Neutrophil (primary cell): Measurements from ENCODE around the gene ARMC7.

Experiments used
- H3K27ac ChIP-seq: fragments of 200-600 bp; sonication (generic); 2 replicates; pipeline ENCODE4 v1.5.1; 2016; ENCODE audit warnings: mild to moderate bottlenecking, moderate library complexity
- H3K27me3 ChIP-seq: fragments of 200-600 bp; sonication (generic); 2 replicates; pipeline ENCODE4 v1.6.0; 2016; ENCODE audit warnings: mild to moderate bottlenecking
- H3K36me3 ChIP-seq: fragments of 200-600 bp; sonication (generic); 2 replicates; pipeline ENCODE4 v1.5.1; 2017
- H3K4me1 ChIP-seq, 2 experiments: fragments of 200-600 bp in 1 of 2; sonication (generic) in 1 of 2; 1 replicate in 1 of 2; 2 replicates in 1 of 2; pipeline versions ENCODE4 v1.5.1 to v1.6.1; 2013 to 2016; ENCODE audit warnings: low read depth in 1 of 2, low read length in 1 of 2, mild to moderate bottlenecking in 1 of 2, moderate library complexity in 1 of 2; ENCODE audit not compliant: control insufficient read depth in 1 of 2, insufficient read depth in 1 of 2
- H3K4me3 ChIP-seq, 2 experiments: fragments of 200-600 bp in 1 of 2; sonication (generic) in 1 of 2; 1 replicate in 1 of 2; 2 replicates in 1 of 2; pipeline ENCODE4 v1.5.1; 2013 to 2016; ENCODE audit warnings: low read depth in 1 of 2, low read length in 1 of 2, mild to moderate bottlenecking in 1 of 2, moderate library complexity in 1 of 2
- H3K9me3 ChIP-seq: fragments of 200-600 bp; sonication (generic); 2 replicates; pipeline ENCODE4 v1.5.1; 2016
- TF ChIP-seq, protein P1 (sequence below): fragments of 200-600 bp; sonication (generic); IDR thresholded peaks from 2 replicates; pipeline ENCODE4 v1.5.1; 2016; ENCODE audit warnings: antibody characterized with exemption

ARMC7 gene

DNA sequence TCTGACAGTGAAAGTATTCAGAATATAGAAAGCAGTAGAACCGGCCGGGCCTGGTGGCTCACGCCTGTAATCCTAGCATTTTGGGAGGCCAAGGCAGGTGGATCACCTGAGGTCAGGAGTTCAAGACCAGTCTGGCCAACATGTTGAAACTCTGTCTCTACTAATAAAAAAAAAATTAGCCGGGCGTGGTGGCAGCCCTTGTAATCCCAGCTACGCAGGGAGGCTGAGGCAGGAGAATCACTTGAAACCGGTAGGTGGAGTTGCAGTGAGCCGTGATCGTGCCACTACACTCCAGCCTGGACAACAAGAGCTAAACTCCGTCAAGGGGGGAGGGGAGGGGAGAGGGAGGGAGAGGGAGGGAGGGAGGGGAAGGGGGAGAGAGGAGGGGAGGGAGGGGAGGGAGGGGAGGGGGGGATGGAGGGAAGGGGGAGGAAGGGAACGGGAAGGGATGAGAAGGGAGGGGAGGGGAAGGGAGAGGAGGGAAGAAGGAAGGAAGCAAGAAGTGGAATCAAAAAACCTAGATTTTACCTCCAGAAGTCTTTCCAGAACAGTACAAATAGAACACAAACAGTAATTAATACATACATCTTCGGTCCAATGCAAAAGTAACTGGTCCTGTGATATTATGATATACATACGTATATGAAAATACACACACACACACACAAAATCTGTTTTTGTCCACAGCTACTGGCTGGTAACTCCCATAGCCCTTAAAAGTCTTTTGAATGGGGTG lies 32.6 kb downstream of the ARMC7 start:
- Histone ChIP-seq H3K27ac (peak overlapping the region; percentile 76), H3K4me3 (no peak overlapping the region), H3K4me1 (peaks cover 9 to 14% of the 10 kb centered on the region in 2 experiments), H3K9me3 (no peaks in the 10 kb centered on the region), H3K27me3 (no peaks in the 10 kb centered on the region), H3K36me3 (peaks cover 76% of the 10 kb centered on the region)
- TF ChIP-seq, protein P1, sequence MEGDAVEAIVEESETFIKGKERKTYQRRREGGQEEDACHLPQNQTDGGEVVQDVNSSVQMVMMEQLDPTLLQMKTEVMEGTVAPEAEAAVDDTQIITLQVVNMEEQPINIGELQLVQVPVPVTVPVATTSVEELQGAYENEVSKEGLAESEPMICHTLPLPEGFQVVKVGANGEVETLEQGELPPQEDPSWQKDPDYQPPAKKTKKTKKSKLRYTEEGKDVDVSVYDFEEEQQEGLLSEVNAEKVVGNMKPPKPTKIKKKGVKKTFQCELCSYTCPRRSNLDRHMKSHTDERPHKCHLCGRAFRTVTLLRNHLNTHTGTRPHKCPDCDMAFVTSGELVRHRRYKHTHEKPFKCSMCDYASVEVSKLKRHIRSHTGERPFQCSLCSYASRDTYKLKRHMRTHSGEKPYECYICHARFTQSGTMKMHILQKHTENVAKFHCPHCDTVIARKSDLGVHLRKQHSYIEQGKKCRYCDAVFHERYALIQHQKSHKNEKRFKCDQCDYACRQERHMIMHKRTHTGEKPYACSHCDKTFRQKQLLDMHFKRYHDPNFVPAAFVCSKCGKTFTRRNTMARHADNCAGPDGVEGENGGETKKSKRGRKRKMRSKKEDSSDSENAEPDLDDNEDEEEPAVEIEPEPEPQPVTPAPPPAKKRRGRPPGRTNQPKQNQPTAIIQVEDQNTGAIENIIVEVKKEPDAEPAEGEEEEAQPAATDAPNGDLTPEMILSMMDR = no peak

DNA sequence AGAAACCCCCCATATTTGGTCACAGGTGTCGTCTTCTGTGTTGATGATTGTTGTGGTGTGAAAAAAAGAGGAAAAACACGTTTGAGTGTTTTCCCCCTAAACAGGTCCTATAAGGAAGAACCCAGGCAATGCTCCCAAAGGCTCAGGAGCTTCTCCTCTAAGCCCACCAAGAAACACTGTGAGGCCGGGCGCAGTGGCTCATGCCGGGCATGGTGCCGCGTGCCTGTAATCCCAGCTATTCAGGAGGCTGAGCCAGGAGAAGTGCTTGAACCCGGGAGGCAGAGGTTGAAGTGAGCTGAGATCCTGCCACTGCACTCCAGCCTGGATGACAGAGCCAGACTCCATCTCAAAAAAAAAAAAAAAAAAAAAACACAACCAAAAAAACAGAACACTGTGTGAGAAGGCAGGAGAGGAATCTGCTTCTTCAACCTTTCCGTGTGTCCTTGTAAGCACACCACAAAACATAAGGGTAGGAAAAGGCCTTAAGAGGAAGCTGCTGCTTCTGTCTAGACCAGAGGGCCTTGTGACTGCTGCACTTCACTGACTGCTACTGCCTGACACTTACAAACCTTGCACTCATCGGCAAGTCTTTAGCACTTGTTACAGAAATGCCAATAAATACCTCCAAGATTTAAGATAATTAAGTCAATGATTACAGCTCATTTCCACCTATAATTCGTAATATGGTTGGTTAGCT lies 35.2 kb downstream of the ARMC7 start:
- H3K36me3 ChIP-seq = peaks cover 76% of the 10 kb centered on the region
- peaks cover 17 to 23% of the 10 kb centered on the region in 2 experiments for H3K4me1 ChIP-seq
- no peaks in the 10 kb centered on the region for H3K9me3 ChIP-seq
- TF ChIP-seq, protein P1 = no peak
- peak overlapping the region; percentile 10 for H3K27ac ChIP-seq
- no peak overlapping the region for H3K4me3 ChIP-seq
- H3K27me3 ChIP-seq = no peaks in the 10 kb centered on the region

DNA sequence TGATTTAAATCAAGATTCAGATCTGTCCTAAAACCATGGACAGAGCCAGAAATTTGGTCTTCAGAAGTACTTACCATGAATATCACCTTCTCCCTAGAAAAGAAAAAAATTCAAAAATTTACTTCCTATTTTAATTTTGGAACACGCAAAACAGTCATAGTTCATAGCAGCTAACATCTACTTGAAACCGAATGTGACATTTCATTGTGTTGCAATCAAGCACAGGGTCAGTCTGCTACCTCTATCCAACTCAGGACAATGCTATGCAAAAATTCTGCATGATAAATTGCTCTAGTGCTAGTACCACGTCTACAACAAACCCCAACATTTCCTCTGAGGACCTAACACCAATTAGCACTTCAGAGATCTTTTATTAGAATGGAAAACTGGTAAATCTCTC lies 36.8 kb downstream of the ARMC7 start:
- Histone ChIP-seq H3K4me3 (no peak overlapping the region), H3K27me3 (no peaks in the 10 kb centered on the region), H3K36me3 (peaks cover 66% of the 10 kb centered on the region), H3K9me3 (no peaks in the 10 kb centered on the region), H3K4me1 (peaks cover 9 to 11% of the 10 kb centered on the region in 2 experiments), H3K27ac (peak overlapping the region; percentile 76)
- TF ChIP-seq, protein P1 = no peak

DNA sequence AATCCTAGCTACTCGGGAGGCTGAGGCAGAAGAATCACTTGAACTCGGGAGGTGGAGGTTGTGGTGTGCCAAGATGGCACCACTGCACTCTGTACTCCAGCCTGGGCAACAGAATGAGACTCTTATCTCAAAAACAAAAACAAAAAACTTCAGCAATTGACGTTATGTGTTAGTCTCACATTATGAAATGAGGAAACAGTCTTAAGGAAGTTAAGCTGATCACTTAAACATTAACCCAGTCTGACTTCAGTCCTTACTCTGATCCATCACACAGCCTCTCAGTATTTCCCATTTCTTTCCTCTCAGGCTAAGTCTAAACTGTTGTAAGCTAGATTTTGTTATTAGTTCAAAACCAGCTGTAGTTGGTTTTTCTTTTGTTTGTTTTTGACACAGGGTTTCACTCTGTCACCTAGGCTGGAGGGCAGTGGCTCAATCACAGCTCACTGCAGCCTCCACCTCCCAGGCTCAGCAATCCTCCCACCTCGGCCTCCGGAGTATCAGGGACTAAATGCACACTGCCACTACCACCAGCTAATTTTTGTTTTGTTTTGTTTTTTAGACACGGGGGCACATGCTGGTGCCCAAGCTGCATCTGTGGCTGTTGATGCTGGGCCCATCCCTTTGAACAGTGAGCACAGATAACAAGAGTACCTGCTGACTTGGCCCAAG lies 38.2 kb downstream of the ARMC7 start:
- H3K4me1 ChIP-seq = peaks cover 14 to 16% of the 10 kb centered on the region in 2 experiments
- TF ChIP-seq, protein P1 = no peak
- peaks cover 55% of the 10 kb centered on the region for H3K36me3 ChIP-seq
- no peaks in the 10 kb centered on the region for H3K27me3 ChIP-seq
- no peaks in the 10 kb centered on the region for H3K9me3 ChIP-seq
- H3K27ac ChIP-seq = peak overlapping the region; percentile 76
- H3K4me3 ChIP-seq = no peak overlapping the region

DNA sequence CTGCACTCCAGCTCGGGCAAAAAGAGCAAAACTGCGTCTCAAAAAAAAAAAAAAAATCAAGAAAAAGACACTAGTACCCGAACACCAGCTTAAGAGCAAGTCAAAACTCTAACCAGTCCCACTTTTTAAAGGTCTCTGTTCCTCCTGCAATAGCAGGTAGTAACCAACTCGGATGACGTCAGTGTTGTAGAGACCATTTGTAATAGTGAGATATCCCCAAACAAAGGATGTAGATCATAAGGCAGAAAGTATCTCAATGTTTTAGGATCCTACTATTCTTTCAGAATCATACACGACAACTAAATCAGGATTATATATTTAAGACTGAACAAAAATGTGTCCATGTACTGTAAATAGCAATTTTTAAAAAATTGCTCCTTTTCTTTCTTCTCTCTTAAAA lies 42.2 kb downstream of the ARMC7 start:
- no peaks in the 10 kb centered on the region for H3K27me3 ChIP-seq
- H3K36me3 ChIP-seq = peaks cover 18% of the 10 kb centered on the region
- H3K4me1 ChIP-seq = peaks cover 29 to 32% of the 10 kb centered on the region in 2 experiments
- H3K27ac ChIP-seq = no peak overlapping the region
- no peaks in the 10 kb centered on the region for H3K9me3 ChIP-seq
- no peak overlapping the region for H3K4me3 ChIP-seq
- TF ChIP-seq, protein P1 = no peak
